SK-N-SH (cell line): ENCODE results near the gene TFCP2L1. TPM values are rescaled to one million over a fixed set of nuclear protein-coding genes. Genes with fewer than 3 reads are reported as not detected.

ENCODE experiments used
- CTCF ChIA-PET: fragments of 300-600, 350-600 bp; formaldehyde crosslinking; extraction: SDS; loops from one replicate; lab custom pipeline; 2021; lab: Yijun Ruan, JAX
- POLR2A ChIA-PET: fragments of 350-600 bp; sonication (Branson Sonifier 250); formaldehyde crosslinking; extraction: SDS; loops from one replicate; lab custom pipeline; 2020; ENCODE audit warnings: antibody characterized with exemption, inconsistent platforms; lab: Yijun Ruan, JAX
- DNase-seq: peaks from one replicate; pipeline ENCODE4 v3.0.0; 2012
- H2AFZ ChIP-seq: fragments of 200-600 bp; sonication (generic); 2 replicates; pipeline ENCODE4 v1.8.1; 2016; ENCODE audit warnings: antibody characterized with exemption, mild to moderate bottlenecking, low read depth
- H3F3A ChIP-seq: fragments of 200-600 bp; sonication (generic); replicated peaks from 2 replicates; pipeline ENCODE3; 2016; ENCODE audit warnings: antibody characterized with exemption, mild to moderate bottlenecking; ENCODE audit not compliant: insufficient read depth
- H3K27ac ChIP-seq, 2 experiments: fragments of 200-500 bp in 1 of 2; fragments of 200-600 bp in 1 of 2; sonication (Bioruptor generic) in 1 of 2; sonication (generic), shearing (Covaris generic) in 1 of 2; 2 replicates each; pipeline versions ENCODE4 v1.5.1 to v1.6.1; 2014 to 2016; ENCODE audit warnings: low read depth in 2 of 2, inconsistent platforms in 1 of 2, low read length in 1 of 2, mild to moderate bottlenecking in 1 of 2, mixed read lengths in 1 of 2
- H3K27me3 ChIP-seq: fragments of 200-600 bp; sonication (generic), shearing (Covaris generic); 2 replicates; pipeline ENCODE4 v1.6.1; 2016; ENCODE audit warnings: mixed run types; ENCODE audit not compliant: insufficient read depth
- H3K36me3 ChIP-seq, 2 experiments: fragments of 200-500 bp in 1 of 2; fragments of 200-600 bp in 1 of 2; sonication (Bioruptor generic) in 1 of 2; sonication (generic) in 1 of 2; replicated peaks in 1 of 2; 2 replicates each; pipeline versions ENCODE3 to v1.5.1; 2014 to 2016; ENCODE audit warnings: low read length in 1 of 2, mild to moderate bottlenecking in 1 of 2; ENCODE audit not compliant: insufficient read depth in 2 of 2, control insufficient read depth in 1 of 2
- H3K4me1 ChIP-seq, 2 experiments: fragments of 200-500 bp in 1 of 2; fragments of 200-600 bp in 1 of 2; sonication (Bioruptor generic) in 1 of 2; sonication (generic), shearing (Covaris generic) in 1 of 2; 2 replicates each; pipeline versions ENCODE4 v1.5.1 to v1.6.1; 2014 to 2016; ENCODE audit warnings: low read depth in 1 of 2, low read length in 1 of 2, mixed run types in 1 of 2; ENCODE audit not compliant: insufficient read depth in 2 of 2, control insufficient read depth in 1 of 2
- H3K4me2 ChIP-seq: fragments of 200-600 bp; sonication (generic), shearing (Covaris generic); 2 replicates; pipeline ENCODE4 v1.6.1; 2017; ENCODE audit warnings: mixed run types
- H3K4me3 ChIP-seq, 2 experiments: fragments of 200-500 bp in 1 of 2; fragments of 200-600 bp in 1 of 2; sonication (Bioruptor generic) in 1 of 2; sonication (generic), shearing (Covaris generic) in 1 of 2; 2 replicates each; pipeline versions ENCODE4 v1.5.1 to v1.8.1; 2014 to 2016; ENCODE audit warnings: low read depth in 2 of 2, inconsistent platforms in 1 of 2, low read length in 1 of 2, mild to moderate bottlenecking in 1 of 2, mixed read lengths in 1 of 2, moderate library complexity in 1 of 2
- H3K79me2 ChIP-seq: fragments of 200-600 bp; sonication (generic); 2 replicates; pipeline ENCODE4 v1.8.1; 2017; ENCODE audit warnings: mild to moderate bottlenecking; ENCODE audit not compliant: insufficient read depth
- H3K9ac ChIP-seq: fragments of 200-600 bp; sonication (generic); 2 replicates; pipeline ENCODE4 v1.6.1; 2017; ENCODE audit warnings: mixed run types
- H3K9me2 ChIP-seq: fragments of 200-600 bp; sonication (generic); 2 replicates; pipeline ENCODE4 v1.6.1; 2017; ENCODE audit warnings: mixed run types
- H3K9me3 ChIP-seq: fragments of 200-600 bp; sonication (generic); 2 replicates; pipeline ENCODE4 v1.6.1; 2017; ENCODE audit warnings: mixed run types, mild to moderate bottlenecking, moderate library complexity
- H4K20me1 ChIP-seq: fragments of 200-600 bp; sonication (generic); 2 replicates; pipeline ENCODE4 v1.6.1; 2017; ENCODE audit warnings: mild to moderate bottlenecking, mixed run types; ENCODE audit not compliant: insufficient read depth
- CTCF ChIP-seq: fragments of 200-600 bp; sonication (generic); IDR thresholded peaks from 2 replicates; pipeline ENCODE4 v1.6.1; 2017; ENCODE audit warnings: antibody characterized with exemption, mild to moderate bottlenecking, moderate library complexity
- ELF1 ChIP-seq: IDR thresholded peaks from 2 replicates; pipeline ENCODE4 v1.4.0; 2012
- EZH2phosphoT487 ChIP-seq: fragments of 200-600 bp; sonication (generic); IDR thresholded peaks from 2 replicates; pipeline ENCODE4 v1.6.1; 2017; ENCODE audit warnings: low read depth, mixed run types, mild to moderate bottlenecking, antibody characterized with exemption, moderate library complexity, borderline replicate concordance
- FOSL2 ChIP-seq: IDR thresholded peaks from 2 replicates; pipeline ENCODE4 v1.4.0; 2012; ENCODE audit warnings: low read depth, mild to moderate bottlenecking, moderate library complexity, borderline replicate concordance
- FOXJ3 ChIP-seq: sonication (generic); formaldehyde crosslinking; IDR thresholded peaks from 2 replicates; pipeline ENCODE4 v1.5.1; 2020; ENCODE audit warnings: mild to moderate bottlenecking, missing genetic modification reagents
- FOXM1 ChIP-seq: IDR thresholded peaks from 2 replicates; pipeline ENCODE4 v1.4.0; 2012; ENCODE audit warnings: low read depth, mild to moderate bottlenecking
- GABPA ChIP-seq: IDR thresholded peaks from 2 replicates; pipeline ENCODE4 v1.4.0; 2012; ENCODE audit warnings: low read depth, mild to moderate bottlenecking
- GATA2 ChIP-seq: sonication (generic); formaldehyde crosslinking; IDR thresholded peaks from 2 replicates; pipeline ENCODE4 v1.5.0; 2020; ENCODE audit warnings: mild to moderate bottlenecking, missing genetic modification reagents
- IRF3 ChIP-seq: fragments of 150-350 bp; IDR thresholded peaks from 2 replicates; pipeline ENCODE4 v1.6.1; 2016; ENCODE audit warnings: mild to moderate bottlenecking, low read depth, low read length
- JUND ChIP-seq: IDR thresholded peaks from 2 replicates; pipeline ENCODE4 v1.4.0; 2012
- MAX ChIP-seq: IDR thresholded peaks from 2 replicates; pipeline ENCODE4 v1.4.0; 2012; ENCODE audit warnings: low read depth
- MEF2A ChIP-seq: IDR thresholded peaks from 2 replicates; pipeline ENCODE4 v1.4.0; 2012; ENCODE audit warnings: low read depth, borderline replicate concordance
- NFIC ChIP-seq: IDR thresholded peaks from 2 replicates; pipeline ENCODE4 v1.4.0; 2012; ENCODE audit warnings: borderline replicate concordance
- POLR2AphosphoS5 ChIP-seq: IDR thresholded peaks from 2 replicates; pipeline ENCODE4 v1.6.1; 2012; ENCODE audit warnings: low read depth, low read length
- RCOR1 ChIP-seq: fragments of 150-350 bp; IDR thresholded peaks from 2 replicates; pipeline ENCODE4 v1.6.1; 2017; ENCODE audit warnings: antibody characterized with exemption, low read length
- SMC3 ChIP-seq: IDR thresholded peaks from 2 replicates; pipeline ENCODE4 v1.6.1; 2012; ENCODE audit warnings: low read depth, low read length, improper control_type of control experiment
- TAF1 ChIP-seq: IDR thresholded peaks from 2 replicates; pipeline ENCODE4 v1.6.1; 2012; ENCODE audit warnings: low read depth, mild to moderate bottlenecking, low read length, moderate library complexity, borderline replicate concordance
- TEAD4 ChIP-seq: IDR thresholded peaks from 2 replicates; pipeline ENCODE4 v1.4.0; 2012; ENCODE audit warnings: mild to moderate bottlenecking, borderline replicate concordance; ENCODE audit not compliant: insufficient read depth
- USF1 ChIP-seq: IDR thresholded peaks from 2 replicates; pipeline ENCODE4 v1.4.0; 2012; ENCODE audit warnings: low read depth, borderline replicate concordance
- USF2 ChIP-seq: fragments of 150-350 bp; IDR thresholded peaks from 2 replicates; pipeline ENCODE4 v1.6.1; 2017; ENCODE audit warnings: antibody characterized with exemption, low read length, low read depth, borderline replicate concordance
- WGBS: methylation state at CpG from one replicate; pipeline ENCODE4 v1.1.6; 2017; ENCODE audit warnings: low lambda C conversion rate; 5-methylcytosine and 5-hydroxymethylcytosine counted together
- polyA plus RNA-seq, 3 experiments: library from polyadenylated mRNA; depleted of rRNA; stranded (reverse); fragments of >200 nt; gene quantifications; 2 replicates each; pipeline ENCODE4 v1.2.3, GENCODE V29; 2012

The TFCP2L1 gene
- polyA plus RNA-seq, 1 of the 3 experiments (the other 2 are of a cell fraction) = not detected

- Histone ChIP-seq H3K4me3 (no peak overlapping the region), H3K4me1 (no peaks in the 10 kb centered on the region), H3F3A (no peaks in the 10 kb centered on the region), H4K20me1 (no peaks in the 10 kb centered on the region), H3K27ac (no peak overlapping the region), H3K9me3 (no peaks in the 10 kb centered on the region), H2AFZ (no peak overlapping the region), H3K4me2 (no peak overlapping the region), H3K27me3 (no peaks in the 10 kb centered on the region; the same call in 1 of the 2 replicates), H3K9me2 (no peaks in the 10 kb centered on the region), H3K36me3 (no peaks in the 10 kb centered on the region), H3K9ac (no peak overlapping the region), H3K79me2 (no peaks in the 10 kb centered on the region)
- 27% methylated on average over 1 of the region's 1 CpG for WGBS
- CTCF ChIA-PET = no interaction called here
- TF ChIP-seq TAF1 (no peak), FOSL2 (no peak), GABPA (no peak), SMC3 (no peak), TEAD4 (no peak), MEF2A (no peak), GATA2 (CRISPR knock-in tag) (no peak), NFIC (no peak), RCOR1 (no peak), ELF1 (no peak), USF1 (no peak), IRF3 (no peak), JUND (no peak), MAX (no peak), CTCF (no peak), POLR2AphosphoS5 (no peak), FOXM1 (no peak), USF2 (no peak), EZH2phosphoT487 (no peak), FOXJ3 (no peak)
- no peak for DNase-seq
- POLR2A ChIA-PET = no interaction called here
Measured at GRCh38 chr2:121220995-121221394, 64.0 kb downstream of the TFCP2L1 start.
